Astrocyte of the spinal cord (primary cell): ENCODE measurements around the gene ARHGAP26.
A peak's percentile ranks its signal among the peaks of the same experiment; 100 is the strongest.

ENCODE experiments used
- DNase-seq: peaks from one replicate; pipeline ENCODE4 v3.0.0; 2011; ENCODE audit warnings: low read depth, low spot score
- H3K4me3 ChIP-seq: 2 replicates; pipeline ENCODE4 v1.5.1; 2011; ENCODE audit warnings: low read depth, mild to moderate bottlenecking, low read length, moderate library complexity
- CTCF ChIP-seq: IDR thresholded peaks from 2 replicates; pipeline ENCODE4 v1.5.1; 2012; ENCODE audit warnings: low read depth, mild to moderate bottlenecking, low read length, inconsistent platforms
- in situ Hi-C: cut with HindIII; loops from 2 replicates; pipeline ENCODE4 v1.10.0; 2017; ENCODE audit warnings: low sequenced_read_pairs

ARHGAP26 gene

GRCh38 chr5:143040622-143041021 is 270.4 kb downstream of the ARHGAP26 start:
- no peak for TF ChIP-seq CTCF
- DNase-seq, result no peak
- in situ Hi-C loops, result no loop called here
- no peak overlapping the region for H3K4me3 ChIP-seq

GRCh38 chr5:143041461-143041860 is 271.3 kb downstream of the ARHGAP26 start:
- no peak for TF ChIP-seq CTCF
- no peak overlapping the region for H3K4me3 ChIP-seq
- DNase-seq, result no peak
- in situ Hi-C loops, result no loop called here

GRCh38 chr5:143041972-143042770 is 272.0 kb downstream of the ARHGAP26 start:
- H3K4me3 ChIP-seq, result no peak overlapping the region
- TF ChIP-seq CTCF, result no peak
- in situ Hi-C loops, result no loop called here
- DNase-seq, result peak; percentile 61

- no peak for DNase-seq
- no peak for TF ChIP-seq CTCF
- H3K4me3 ChIP-seq, result no peak overlapping the region
- in situ Hi-C loops, result no loop called here
Measured at GRCh38 chr5:143044265-143044664, 274.1 kb downstream of the ARHGAP26 start.

GRCh38 chr5:143045062-143045461 is 274.9 kb downstream of the ARHGAP26 start:
- TF ChIP-seq CTCF, result peak; percentile 14
- DNase-seq, result no peak
- in situ Hi-C loops, result no loop called here
- no peak overlapping the region for H3K4me3 ChIP-seq

- no peak for TF ChIP-seq CTCF
- no peak overlapping the region for H3K4me3 ChIP-seq
- in situ Hi-C loops, result no loop called here
- DNase-seq, result no peak
Measured at GRCh38 chr5:143046314-143046713, 276.1 kb downstream of the ARHGAP26 start.
